WTC11 (cell line): Measurements from ENCODE around the gene OGG1. TPM values are rescaled to one million over a fixed set of nuclear protein-coding genes. Genes with fewer than 3 reads are reported as not detected.

Experiments
- ATAC-seq: fragments of 200-7000 bp; cut with Tn5 transposase; 2 replicates; pipeline ENCODE4 v1.10.0; 2021; ENCODE audit warnings: mild to moderate bottlenecking, moderate library complexity
- CTCF ChIA-PET: fragments of 300-600 bp; sonication (Branson Sonifier 250); formaldehyde crosslinking; loops from one replicate; lab custom pipeline; 2021; ENCODE audit warnings: antibody characterized with exemption; lab: Charles Lee
- POLR2A ChIA-PET: fragments of 350-600 bp; sonication (Branson Sonifier 250); formaldehyde crosslinking; loops from one replicate; lab custom pipeline; 2021; ENCODE audit warnings: antibody characterized with exemption; lab: Charles Lee
- DNase-seq: peaks from one replicate; pipeline ENCODE4 v3.0.0; 2021; ENCODE audit warnings: low spot score
- H3K27ac Mint-ChIP-seq: 2 replicates; pipeline ENCODE4 v1.8.0; 2021; ENCODE audit warnings: mixed read lengths
- H3K27me3 Mint-ChIP-seq: 2 replicates; pipeline ENCODE4 v1.8.0; 2021; ENCODE audit warnings: low read depth, mild to moderate bottlenecking, moderate library complexity, mixed read lengths
- H3K36me3 Mint-ChIP-seq: 2 replicates; pipeline ENCODE4 v1.8.0; 2021; ENCODE audit warnings: mixed read lengths
- H3K4me1 Mint-ChIP-seq: 2 replicates; pipeline ENCODE4 v1.8.0; 2022; ENCODE audit warnings: mixed read lengths
- H3K4me3 Mint-ChIP-seq: 2 replicates; pipeline ENCODE4 v1.8.0; 2021; ENCODE audit warnings: mild to moderate bottlenecking, moderate library complexity, mixed read lengths
- H3K9me3 Mint-ChIP-seq: 2 replicates; pipeline ENCODE4 v1.8.0; 2021; ENCODE audit warnings: mixed read lengths
- AR ChIP-seq: fragments of 250-450 bp; sonication (Bioruptor Pico); IDR thresholded peaks from 2 replicates; pipeline ENCODE4 v1.9.0; 2021; ENCODE audit warnings: mild to moderate bottlenecking
- ATF3 ChIP-seq: sonication (generic); formaldehyde crosslinking; conservative IDR thresholded peaks from 2 replicates; pipeline ENCODE4 v1.8.1; 2022; ENCODE audit warnings: mild to moderate bottlenecking, missing genetic modification reagents
- E2F4 ChIP-seq: sonication (generic); formaldehyde crosslinking; IDR thresholded peaks from 2 replicates; pipeline ENCODE4 v1.8.1; 2022; ENCODE audit warnings: low read depth, mild to moderate bottlenecking, moderate library complexity, missing genetic modification reagents, borderline replicate concordance
- ELF4 ChIP-seq: sonication (generic); formaldehyde crosslinking; IDR thresholded peaks from 2 replicates; pipeline ENCODE4 v1.8.1; 2022; ENCODE audit warnings: low read depth, mild to moderate bottlenecking, moderate library complexity, missing genetic modification reagents
- GRHL2 ChIP-seq: fragments of 250-450 bp; sonication (Bioruptor Pico); IDR thresholded peaks from 2 replicates; pipeline ENCODE4 v1.8.0; 2022; ENCODE audit warnings: mild to moderate bottlenecking, moderate library complexity; ENCODE audit not compliant: insufficient replicate concordance, severe bottlenecking
- NFYB ChIP-seq: sonication (generic); formaldehyde crosslinking; conservative IDR thresholded peaks from 2 replicates; pipeline ENCODE4 v1.8.0; 2022; ENCODE audit warnings: low read depth, missing genetic modification reagents
- NR2C2 ChIP-seq: sonication (generic); formaldehyde crosslinking; IDR thresholded peaks from 2 replicates; pipeline ENCODE4 v1.8.0; 2022; ENCODE audit warnings: mild to moderate bottlenecking, missing genetic modification reagents
- SP1 ChIP-seq: sonication (generic); formaldehyde crosslinking; conservative IDR thresholded peaks from 2 replicates; pipeline ENCODE4 v1.8.1; 2022; ENCODE audit warnings: missing genetic modification reagents
- TP53 ChIP-seq: sonication (generic); formaldehyde crosslinking; IDR thresholded peaks from 2 replicates; pipeline ENCODE4 v1.8.1; 2023; ENCODE audit warnings: mild to moderate bottlenecking, missing genetic modification reagents
- ZBTB21 ChIP-seq: sonication (generic); formaldehyde crosslinking; IDR thresholded peaks from 2 replicates; pipeline ENCODE4 v1.8.1; 2023; ENCODE audit warnings: mild to moderate bottlenecking, missing genetic modification reagents, borderline replicate concordance
- ZNF317 ChIP-seq: sonication (generic); formaldehyde crosslinking; IDR thresholded peaks from 2 replicates; pipeline ENCODE4 v1.8.1; 2023; ENCODE audit warnings: low read depth, mild to moderate bottlenecking, moderate library complexity, missing genetic modification reagents, borderline replicate concordance
- ZNF423 ChIP-seq: fragments of 250-450 bp; sonication (Bioruptor Pico); IDR thresholded peaks from 2 replicates; pipeline ENCODE4 v2.1.2; 2022; ENCODE audit warnings: mild to moderate bottlenecking, moderate library complexity
- ZSCAN18 ChIP-seq: fragments of 250-450 bp; sonication (Bioruptor Pico); IDR thresholded peaks from 2 replicates; pipeline ENCODE4 v2.1.2; 2022; ENCODE audit warnings: mild to moderate bottlenecking, moderate library complexity
- total RNA-seq: library from RNA; stranded (reverse); gene quantifications from 3 replicates; pipeline ENCODE4 v1.2.3, GENCODE V29; 2021
- TF ChIP-seq, protein P1 (sequence below): fragments of 250-450 bp; sonication (Bioruptor Pico); IDR thresholded peaks from 2 replicates; pipeline ENCODE4 v1.9.0; 2021; ENCODE audit warnings: mild to moderate bottlenecking, borderline replicate concordance
- TF ChIP-seq, protein P2 (sequence below): sonication (generic); formaldehyde crosslinking; IDR thresholded peaks from 2 replicates; pipeline ENCODE4 v1.8.0; 2023; ENCODE audit warnings: missing genetic modification reagents, mild to moderate bottlenecking, borderline replicate concordance
- TF ChIP-seq, protein P3 (sequence below): sonication (generic); formaldehyde crosslinking; IDR thresholded peaks from 2 replicates; pipeline ENCODE4 v1.8.1; 2023; ENCODE audit warnings: mild to moderate bottlenecking, missing genetic modification reagents, borderline replicate concordance

The OGG1 gene
- total RNA-seq, 1 experiment from 2014 or later = 27.3 TPM

GRCh38 chr3:9745521-9745920 lies 4.2 kb upstream of the OGG1 start (continued):
- TF ChIP-seq ZSCAN18 (CRISPR knock-in tag) = no peak
- TF ChIP-seq, protein P1, sequence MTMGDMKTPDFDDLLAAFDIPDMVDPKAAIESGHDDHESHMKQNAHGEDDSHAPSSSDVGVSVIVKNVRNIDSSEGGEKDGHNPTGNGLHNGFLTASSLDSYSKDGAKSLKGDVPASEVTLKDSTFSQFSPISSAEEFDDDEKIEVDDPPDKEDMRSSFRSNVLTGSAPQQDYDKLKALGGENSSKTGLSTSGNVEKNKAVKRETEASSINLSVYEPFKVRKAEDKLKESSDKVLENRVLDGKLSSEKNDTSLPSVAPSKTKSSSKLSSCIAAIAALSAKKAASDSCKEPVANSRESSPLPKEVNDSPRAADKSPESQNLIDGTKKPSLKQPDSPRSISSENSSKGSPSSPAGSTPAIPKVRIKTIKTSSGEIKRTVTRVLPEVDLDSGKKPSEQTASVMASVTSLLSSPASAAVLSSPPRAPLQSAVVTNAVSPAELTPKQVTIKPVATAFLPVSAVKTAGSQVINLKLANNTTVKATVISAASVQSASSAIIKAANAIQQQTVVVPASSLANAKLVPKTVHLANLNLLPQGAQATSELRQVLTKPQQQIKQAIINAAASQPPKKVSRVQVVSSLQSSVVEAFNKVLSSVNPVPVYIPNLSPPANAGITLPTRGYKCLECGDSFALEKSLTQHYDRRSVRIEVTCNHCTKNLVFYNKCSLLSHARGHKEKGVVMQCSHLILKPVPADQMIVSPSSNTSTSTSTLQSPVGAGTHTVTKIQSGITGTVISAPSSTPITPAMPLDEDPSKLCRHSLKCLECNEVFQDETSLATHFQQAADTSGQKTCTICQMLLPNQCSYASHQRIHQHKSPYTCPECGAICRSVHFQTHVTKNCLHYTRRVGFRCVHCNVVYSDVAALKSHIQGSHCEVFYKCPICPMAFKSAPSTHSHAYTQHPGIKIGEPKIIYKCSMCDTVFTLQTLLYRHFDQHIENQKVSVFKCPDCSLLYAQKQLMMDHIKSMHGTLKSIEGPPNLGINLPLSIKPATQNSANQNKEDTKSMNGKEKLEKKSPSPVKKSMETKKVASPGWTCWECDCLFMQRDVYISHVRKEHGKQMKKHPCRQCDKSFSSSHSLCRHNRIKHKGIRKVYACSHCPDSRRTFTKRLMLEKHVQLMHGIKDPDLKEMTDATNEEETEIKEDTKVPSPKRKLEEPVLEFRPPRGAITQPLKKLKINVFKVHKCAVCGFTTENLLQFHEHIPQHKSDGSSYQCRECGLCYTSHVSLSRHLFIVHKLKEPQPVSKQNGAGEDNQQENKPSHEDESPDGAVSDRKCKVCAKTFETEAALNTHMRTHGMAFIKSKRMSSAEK = no peak

- Mint-ChIP-seq H3K36me3 (peaks cover 56% of the 10 kb centered on the region), H3K4me1 (peaks cover 11% of the 10 kb centered on the region), H3K27me3 (no peaks in the 10 kb centered on the region), H3K27ac (no peak overlapping the region), H3K4me3 (no peak overlapping the region), H3K9me3 (no peaks in the 10 kb centered on the region)
- ATAC-seq (no peak), DNase-seq (no peak)
- CTCF ChIA-PET = no interaction called here
- POLR2A ChIA-PET = no interaction called here
- TF ChIP-seq AR (CRISPR knock-in tag) (no peak), GRHL2 (CRISPR knock-in tag) (no peak), ZNF317 (CRISPR knock-in tag) (no peak), ELF4 (no peak), SP1 (CRISPR knock-in tag) (no peak), ZBTB21 (no peak), E2F4 (CRISPR knock-in tag) (no peak), TP53 (CRISPR knock-in tag) (no peak), NR2C2 (no peak), NFYB (CRISPR knock-in tag) (no peak), ATF3 (CRISPR knock-in tag) (no peak), ZNF423 (CRISPR knock-in tag) (no peak)
- TF ChIP-seq, protein P2, sequence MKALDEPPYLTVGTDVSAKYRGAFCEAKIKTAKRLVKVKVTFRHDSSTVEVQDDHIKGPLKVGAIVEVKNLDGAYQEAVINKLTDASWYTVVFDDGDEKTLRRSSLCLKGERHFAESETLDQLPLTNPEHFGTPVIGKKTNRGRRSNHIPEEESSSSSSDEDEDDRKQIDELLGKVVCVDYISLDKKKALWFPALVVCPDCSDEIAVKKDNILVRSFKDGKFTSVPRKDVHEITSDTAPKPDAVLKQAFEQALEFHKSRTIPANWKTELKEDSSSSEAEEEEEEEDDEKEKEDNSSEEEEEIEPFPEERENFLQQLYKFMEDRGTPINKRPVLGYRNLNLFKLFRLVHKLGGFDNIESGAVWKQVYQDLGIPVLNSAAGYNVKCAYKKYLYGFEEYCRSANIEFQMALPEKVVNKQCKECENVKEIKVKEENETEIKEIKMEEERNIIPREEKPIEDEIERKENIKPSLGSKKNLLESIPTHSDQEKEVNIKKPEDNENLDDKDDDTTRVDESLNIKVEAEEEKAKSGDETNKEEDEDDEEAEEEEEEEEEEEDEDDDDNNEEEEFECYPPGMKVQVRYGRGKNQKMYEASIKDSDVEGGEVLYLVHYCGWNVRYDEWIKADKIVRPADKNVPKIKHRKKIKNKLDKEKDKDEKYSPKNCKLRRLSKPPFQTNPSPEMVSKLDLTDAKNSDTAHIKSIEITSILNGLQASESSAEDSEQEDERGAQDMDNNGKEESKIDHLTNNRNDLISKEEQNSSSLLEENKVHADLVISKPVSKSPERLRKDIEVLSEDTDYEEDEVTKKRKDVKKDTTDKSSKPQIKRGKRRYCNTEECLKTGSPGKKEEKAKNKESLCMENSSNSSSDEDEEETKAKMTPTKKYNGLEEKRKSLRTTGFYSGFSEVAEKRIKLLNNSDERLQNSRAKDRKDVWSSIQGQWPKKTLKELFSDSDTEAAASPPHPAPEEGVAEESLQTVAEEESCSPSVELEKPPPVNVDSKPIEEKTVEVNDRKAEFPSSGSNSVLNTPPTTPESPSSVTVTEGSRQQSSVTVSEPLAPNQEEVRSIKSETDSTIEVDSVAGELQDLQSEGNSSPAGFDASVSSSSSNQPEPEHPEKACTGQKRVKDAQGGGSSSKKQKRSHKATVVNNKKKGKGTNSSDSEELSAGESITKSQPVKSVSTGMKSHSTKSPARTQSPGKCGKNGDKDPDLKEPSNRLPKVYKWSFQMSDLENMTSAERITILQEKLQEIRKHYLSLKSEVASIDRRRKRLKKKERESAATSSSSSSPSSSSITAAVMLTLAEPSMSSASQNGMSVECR (CRISPR knock-in tag) = no peak
- TF ChIP-seq, protein P3, sequence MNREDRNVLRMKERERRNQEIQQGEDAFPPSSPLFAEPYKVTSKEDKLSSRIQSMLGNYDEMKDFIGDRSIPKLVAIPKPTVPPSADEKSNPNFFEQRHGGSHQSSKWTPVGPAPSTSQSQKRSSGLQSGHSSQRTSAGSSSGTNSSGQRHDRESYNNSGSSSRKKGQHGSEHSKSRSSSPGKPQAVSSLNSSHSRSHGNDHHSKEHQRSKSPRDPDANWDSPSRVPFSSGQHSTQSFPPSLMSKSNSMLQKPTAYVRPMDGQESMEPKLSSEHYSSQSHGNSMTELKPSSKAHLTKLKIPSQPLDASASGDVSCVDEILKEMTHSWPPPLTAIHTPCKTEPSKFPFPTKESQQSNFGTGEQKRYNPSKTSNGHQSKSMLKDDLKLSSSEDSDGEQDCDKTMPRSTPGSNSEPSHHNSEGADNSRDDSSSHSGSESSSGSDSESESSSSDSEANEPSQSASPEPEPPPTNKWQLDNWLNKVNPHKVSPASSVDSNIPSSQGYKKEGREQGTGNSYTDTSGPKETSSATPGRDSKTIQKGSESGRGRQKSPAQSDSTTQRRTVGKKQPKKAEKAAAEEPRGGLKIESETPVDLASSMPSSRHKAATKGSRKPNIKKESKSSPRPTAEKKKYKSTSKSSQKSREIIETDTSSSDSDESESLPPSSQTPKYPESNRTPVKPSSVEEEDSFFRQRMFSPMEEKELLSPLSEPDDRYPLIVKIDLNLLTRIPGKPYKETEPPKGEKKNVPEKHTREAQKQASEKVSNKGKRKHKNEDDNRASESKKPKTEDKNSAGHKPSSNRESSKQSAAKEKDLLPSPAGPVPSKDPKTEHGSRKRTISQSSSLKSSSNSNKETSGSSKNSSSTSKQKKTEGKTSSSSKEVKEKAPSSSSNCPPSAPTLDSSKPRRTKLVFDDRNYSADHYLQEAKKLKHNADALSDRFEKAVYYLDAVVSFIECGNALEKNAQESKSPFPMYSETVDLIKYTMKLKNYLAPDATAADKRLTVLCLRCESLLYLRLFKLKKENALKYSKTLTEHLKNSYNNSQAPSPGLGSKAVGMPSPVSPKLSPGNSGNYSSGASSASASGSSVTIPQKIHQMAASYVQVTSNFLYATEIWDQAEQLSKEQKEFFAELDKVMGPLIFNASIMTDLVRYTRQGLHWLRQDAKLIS = no peak
These were observed 3.4 kb upstream of the OGG1 start for GRCh38 chr3:9746330-9746729.
